Thyroid gland (tissue), 4 donors: ENCODE measurements around the gene EFCAB5.

Source experiments
- POLR2A ChIP-seq, 2 donors: fragments of 450-650 bp; IDR thresholded peaks; one replicate each; pipeline ENCODE4 v1.6.1; 2017; ENCODE audit warnings: antibody characterized with exemption in 2 of 2, mild to moderate bottlenecking in 2 of 2, moderate library complexity in 1 of 2
- TF ChIP-seq, protein P1 (sequence below), 6 experiments: fragments of 200-600 bp in 3 of 6; fragments of 450-650 bp in 3 of 6; sonication (generic) in 3 of 6; IDR thresholded peaks; one replicate each; pipeline ENCODE4 v1.5.1; 2016 to 2019; ENCODE audit warnings: antibody characterized with exemption in 6 of 6, mild to moderate bottlenecking in 2 of 6, inconsistent platforms in 1 of 6, moderate library complexity in 1 of 6

- TF ChIP-seq, protein P1, sequence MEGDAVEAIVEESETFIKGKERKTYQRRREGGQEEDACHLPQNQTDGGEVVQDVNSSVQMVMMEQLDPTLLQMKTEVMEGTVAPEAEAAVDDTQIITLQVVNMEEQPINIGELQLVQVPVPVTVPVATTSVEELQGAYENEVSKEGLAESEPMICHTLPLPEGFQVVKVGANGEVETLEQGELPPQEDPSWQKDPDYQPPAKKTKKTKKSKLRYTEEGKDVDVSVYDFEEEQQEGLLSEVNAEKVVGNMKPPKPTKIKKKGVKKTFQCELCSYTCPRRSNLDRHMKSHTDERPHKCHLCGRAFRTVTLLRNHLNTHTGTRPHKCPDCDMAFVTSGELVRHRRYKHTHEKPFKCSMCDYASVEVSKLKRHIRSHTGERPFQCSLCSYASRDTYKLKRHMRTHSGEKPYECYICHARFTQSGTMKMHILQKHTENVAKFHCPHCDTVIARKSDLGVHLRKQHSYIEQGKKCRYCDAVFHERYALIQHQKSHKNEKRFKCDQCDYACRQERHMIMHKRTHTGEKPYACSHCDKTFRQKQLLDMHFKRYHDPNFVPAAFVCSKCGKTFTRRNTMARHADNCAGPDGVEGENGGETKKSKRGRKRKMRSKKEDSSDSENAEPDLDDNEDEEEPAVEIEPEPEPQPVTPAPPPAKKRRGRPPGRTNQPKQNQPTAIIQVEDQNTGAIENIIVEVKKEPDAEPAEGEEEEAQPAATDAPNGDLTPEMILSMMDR (IDR thresholded peaks at IDR 0.05): no peak
- TF ChIP-seq POLR2A (IDR thresholded peaks at IDR 0.05): no peak
Observed at GRCh38 chr17:30117675-30118081, 176.2 kb downstream of the EFCAB5 start.
